Breast epithelium (tissue), 4 donors: ENCODE data around the gene RPS16. TPM values are rescaled to one million over a fixed set of nuclear protein-coding genes. Genes with fewer than 3 reads are reported as not detected.
"Not testable (repeated sequence)": the region's sequence is repeated elsewhere in the genome, so short reads cannot be mapped to it uniquely, and the experiment has no call there.

Experiments
- DNase-seq, 2 donors: peaks; one replicate each; pipeline ENCODE4 v3.0.0-alpha.2; 2019; ENCODE audit warnings: low spot score in 2 of 2
- H3K27ac ChIP-seq, 2 donors: fragments of 200-600 bp; sonication (generic) in 1 of 2; one replicate each; pipeline ENCODE4 v1.5.1; 2016 to 2019; ENCODE audit warnings: mild to moderate bottlenecking in 1 of 2
- H3K27me3 ChIP-seq, 2 donors: fragments of 200-600 bp; sonication (generic) in 1 of 2; one replicate each; pipeline versions ENCODE4 v1.5.1 to v1.6.0; 2017 to 2019; ENCODE audit warnings: control low read depth in 1 of 2, mild to moderate bottlenecking in 1 of 2
- H3K36me3 ChIP-seq: fragments of 200-600 bp; one replicate; pipeline ENCODE4 v1.5.1; 2019
- H3K4me1 ChIP-seq, 2 donors: fragments of 200-600 bp; sonication (generic); one replicate each; pipeline ENCODE4 v1.5.1; 2016 to 2019; ENCODE audit warnings: control low read depth in 1 of 2
- H3K4me3 ChIP-seq, 3 donors: fragments of 200-600 bp; sonication (generic); 1 replicate in 2 of 3; 2 replicates in 1 of 3; pipeline ENCODE4 v1.5.1; 2016 to 2019; ENCODE audit warnings: mild to moderate bottlenecking in 3 of 3, moderate library complexity in 2 of 3
- H3K9me3 ChIP-seq, 2 donors: fragments of 200-600 bp; sonication (generic) in 1 of 2; one replicate each; pipeline ENCODE4 v1.5.1; 2016 to 2019; ENCODE audit warnings: control low read depth in 1 of 2
- POLR2A ChIP-seq: fragments of 450-650 bp; IDR thresholded peaks from one replicate; pipeline ENCODE4 v1.6.1; 2016; ENCODE audit warnings: antibody characterized with exemption, mild to moderate bottlenecking, moderate library complexity
- POLR2AphosphoS5 ChIP-seq, 3 donors: sonication (generic); formaldehyde crosslinking; IDR thresholded peaks; one replicate each; pipeline ENCODE4 v1.6.1; 2017; ENCODE audit warnings: antibody characterized with exemption in 3 of 3
- intact Hi-C: fragments of 100-400 bp; cut with DNase I; formaldehyde crosslinking; loops from one replicate; pipeline ENCODE4 v1.15.1; 2023; ENCODE audit warnings: low total_unique reads
- total RNA-seq, 3 donors: library from RNA; depleted of rRNA; stranded (reverse); fragments of >200 nt; gene quantifications; one replicate each; pipeline ENCODE4 v1.1.0, GENCODE V29; 2016
- TF ChIP-seq, protein P1 (sequence below), 3 donors: fragments of 450-650 bp; IDR thresholded peaks; one replicate each; pipeline ENCODE4 v1.5.1; 2016 to 2017; ENCODE audit warnings: antibody characterized with exemption in 3 of 3, mild to moderate bottlenecking in 3 of 3, moderate library complexity in 3 of 3

The RPS16 gene
- total RNA-seq, 3 donors from 2014 or later, result 1,681 to 3,245 (median 1,756) TPM

DNA sequence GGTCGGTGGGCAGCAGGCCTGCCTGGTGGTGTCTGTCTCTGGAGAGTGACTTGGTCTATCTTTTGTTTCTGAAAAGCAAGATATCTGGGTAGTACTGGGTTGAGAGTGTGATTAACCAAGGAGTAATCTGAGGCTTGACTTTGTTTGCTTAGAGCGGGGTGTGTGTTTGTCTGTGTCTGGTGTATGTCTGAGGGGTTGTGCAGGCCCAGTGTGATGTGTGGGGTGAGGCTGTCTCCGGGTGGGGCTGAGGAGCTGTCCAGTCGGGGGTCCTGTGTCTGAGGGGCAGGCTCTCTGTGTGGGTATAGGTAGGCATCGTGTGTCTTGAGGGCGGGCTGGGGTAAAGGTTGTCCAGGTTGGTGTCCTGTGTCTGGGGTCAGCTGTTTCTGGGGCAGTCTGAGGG, 33.8 kb upstream of the RPS16 start:
- TF ChIP-seq POLR2A, result no peak
- TF ChIP-seq, protein P1, sequence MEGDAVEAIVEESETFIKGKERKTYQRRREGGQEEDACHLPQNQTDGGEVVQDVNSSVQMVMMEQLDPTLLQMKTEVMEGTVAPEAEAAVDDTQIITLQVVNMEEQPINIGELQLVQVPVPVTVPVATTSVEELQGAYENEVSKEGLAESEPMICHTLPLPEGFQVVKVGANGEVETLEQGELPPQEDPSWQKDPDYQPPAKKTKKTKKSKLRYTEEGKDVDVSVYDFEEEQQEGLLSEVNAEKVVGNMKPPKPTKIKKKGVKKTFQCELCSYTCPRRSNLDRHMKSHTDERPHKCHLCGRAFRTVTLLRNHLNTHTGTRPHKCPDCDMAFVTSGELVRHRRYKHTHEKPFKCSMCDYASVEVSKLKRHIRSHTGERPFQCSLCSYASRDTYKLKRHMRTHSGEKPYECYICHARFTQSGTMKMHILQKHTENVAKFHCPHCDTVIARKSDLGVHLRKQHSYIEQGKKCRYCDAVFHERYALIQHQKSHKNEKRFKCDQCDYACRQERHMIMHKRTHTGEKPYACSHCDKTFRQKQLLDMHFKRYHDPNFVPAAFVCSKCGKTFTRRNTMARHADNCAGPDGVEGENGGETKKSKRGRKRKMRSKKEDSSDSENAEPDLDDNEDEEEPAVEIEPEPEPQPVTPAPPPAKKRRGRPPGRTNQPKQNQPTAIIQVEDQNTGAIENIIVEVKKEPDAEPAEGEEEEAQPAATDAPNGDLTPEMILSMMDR (IDR thresholded peaks at IDR 0.05), result no peak
- no peak for TF ChIP-seq POLR2AphosphoS5 (IDR thresholded peaks at IDR 0.05)
- H3K9me3 ChIP-seq, result no peaks in the 10 kb centered on the region
- no peak overlapping the region for H3K27ac ChIP-seq
- H3K27me3 ChIP-seq, result no peaks in the 10 kb centered on the region
- intact Hi-C loops, result no loop called here
- no peak overlapping the region for H3K4me3 ChIP-seq
- H3K36me3 ChIP-seq, result peaks cover 23% of the 10 kb centered on the region
- H3K4me1 ChIP-seq, result no peaks in the 10 kb centered on the region
- DNase-seq, result no peak

DNA sequence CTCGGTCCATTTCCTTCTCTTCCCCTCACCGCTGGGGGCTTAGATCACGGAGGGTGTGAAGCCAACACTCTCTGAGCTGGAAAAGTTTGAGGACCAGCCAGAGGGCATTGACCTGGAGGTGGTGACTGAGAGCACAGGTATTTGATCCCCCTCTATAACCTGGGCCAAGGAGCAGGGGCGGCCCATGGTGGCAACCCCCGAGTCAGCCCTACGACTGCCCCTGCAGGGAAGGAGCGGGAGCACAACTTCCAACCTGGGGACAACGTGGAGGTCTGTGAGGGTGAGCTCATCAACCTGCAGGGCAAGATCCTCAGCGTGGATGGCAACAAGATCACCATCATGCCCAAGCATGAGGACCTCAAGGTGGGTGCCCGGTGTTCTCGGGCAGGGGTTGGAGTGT, 33.3 kb upstream of the RPS16 start:
- Histone ChIP-seq H3K36me3 (peaks cover 23% of the 10 kb centered on the region), H3K9me3 (no peaks in the 10 kb centered on the region), H3K4me3 (no peak overlapping the region), H3K27me3 (no peaks in the 10 kb centered on the region), H3K27ac (no peak overlapping the region), H3K4me1 (no peaks in the 10 kb centered on the region)
- intact Hi-C loops, result no loop called here
- DNase-seq, result no peak
- no peak for TF ChIP-seq POLR2A
- TF ChIP-seq, protein P1 (IDR thresholded peaks at IDR 0.05), result no peak
- no peak for TF ChIP-seq POLR2AphosphoS5 (IDR thresholded peaks at IDR 0.05)

DNA sequence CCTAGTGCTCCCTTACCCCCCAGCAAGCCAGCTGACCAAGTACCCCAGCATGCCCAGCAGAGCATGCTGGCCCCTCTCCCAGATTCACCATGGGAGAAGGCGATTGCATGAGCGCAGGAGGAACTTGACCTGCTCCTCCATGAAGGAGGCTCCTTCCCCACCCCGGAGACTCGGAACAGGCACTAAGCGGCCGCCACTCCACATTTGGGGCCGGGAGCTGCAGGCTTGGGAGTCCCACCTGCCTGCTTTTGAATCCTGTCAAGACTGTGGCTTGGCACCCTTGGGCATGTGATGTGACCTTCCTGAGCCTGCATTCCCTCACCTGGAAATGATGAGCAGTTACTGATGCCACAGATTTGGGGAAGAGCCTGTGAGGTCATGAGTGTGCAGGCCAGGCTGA, 32.2 kb upstream of the RPS16 start:
- TF ChIP-seq, protein P1 (IDR thresholded peaks at IDR 0.05), result no peak
- no peak for TF ChIP-seq POLR2AphosphoS5 (IDR thresholded peaks at IDR 0.05)
- TF ChIP-seq POLR2A, result no peak

DNA sequence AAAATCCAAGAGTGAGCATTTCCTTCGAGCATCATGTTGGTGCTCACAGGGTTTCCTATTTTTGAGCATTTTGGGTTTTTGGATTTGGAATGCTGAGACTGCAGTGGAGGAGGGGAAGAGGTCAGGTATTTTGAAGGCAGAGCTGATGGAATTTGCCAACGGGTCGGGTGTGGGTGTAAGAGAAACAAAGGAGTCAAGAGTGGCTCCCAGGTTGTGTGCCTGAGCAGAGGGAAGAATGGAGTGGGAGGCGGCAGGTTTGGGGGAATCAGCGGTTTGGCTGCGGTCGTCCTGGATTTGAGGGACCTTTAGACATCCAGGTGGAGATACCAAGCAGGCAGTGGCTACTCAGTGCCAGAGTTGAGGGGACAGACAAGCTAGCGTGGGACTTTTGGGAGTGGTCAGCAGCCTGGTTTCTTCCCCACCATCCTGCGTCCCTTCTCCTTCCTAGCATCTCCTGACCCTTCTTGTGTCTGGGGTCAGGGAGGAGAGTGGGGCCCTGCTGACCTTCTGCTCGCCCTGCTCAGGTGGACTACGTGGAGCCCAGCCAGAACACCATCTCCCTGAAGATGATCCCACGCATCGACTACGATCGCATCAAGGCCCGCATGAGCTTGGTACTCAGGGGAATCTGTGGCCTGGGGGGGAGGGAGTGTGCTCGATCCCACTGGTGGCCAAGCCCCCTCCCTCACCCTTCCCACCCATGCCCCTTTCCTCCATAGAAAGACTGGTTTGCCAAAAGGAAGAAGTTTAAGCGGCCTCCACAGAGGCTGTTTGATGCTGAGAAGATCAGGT, 30.4 kb upstream of the RPS16 start:
- TF ChIP-seq, protein P1 (IDR thresholded peaks at IDR 0.05), result no peak
- no peak for TF ChIP-seq POLR2AphosphoS5 (IDR thresholded peaks at IDR 0.05)
- no peak for TF ChIP-seq POLR2A
- H3K9me3 ChIP-seq, result no peaks in the 10 kb centered on the region
- no peak overlapping the region for H3K27ac ChIP-seq
- H3K27me3 ChIP-seq, result no peaks in the 10 kb centered on the region
- no peak overlapping the region for H3K4me3 ChIP-seq
- no peaks in the 10 kb centered on the region for H3K4me1 ChIP-seq
- DNase-seq, result no peak
- H3K36me3 ChIP-seq, result peaks cover 23% of the 10 kb centered on the region
- intact Hi-C loops, result no loop called here

More for the DNA sequence above, 32.2 kb upstream of the RPS16 start:
- DNase-seq, result no peak
- intact Hi-C loops, result no loop called here
- no peaks in the 10 kb centered on the region for H3K4me1 ChIP-seq
- no peaks in the 10 kb centered on the region for H3K9me3 ChIP-seq
- no peak overlapping the region for H3K27ac ChIP-seq
- H3K27me3 ChIP-seq, result no peaks in the 10 kb centered on the region
- no peak overlapping the region for H3K4me3 ChIP-seq
- peaks cover 23% of the 10 kb centered on the region for H3K36me3 ChIP-seq

DNA sequence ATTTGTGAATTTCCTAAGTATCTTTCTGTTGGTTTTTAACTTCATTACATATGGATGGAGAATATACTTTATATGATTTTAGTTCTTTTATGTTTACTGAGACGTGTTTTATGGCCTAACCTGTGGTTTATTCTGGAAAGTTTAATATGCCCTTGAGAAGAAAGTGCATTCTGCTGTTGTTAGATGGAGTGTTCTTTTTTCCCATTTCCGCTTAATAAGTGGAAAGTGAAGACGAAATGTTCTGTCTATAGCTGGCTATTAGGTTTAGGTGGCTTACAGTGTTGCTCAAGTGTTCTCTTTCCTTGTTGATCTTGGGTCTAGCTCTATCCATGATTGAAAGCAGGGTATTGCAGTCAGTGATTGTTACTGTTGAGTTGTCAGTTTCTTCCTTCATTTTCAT, 27.7 kb upstream of the RPS16 start:
- no peak overlapping the region for H3K27ac ChIP-seq
- TF ChIP-seq POLR2A, result no peak
- TF ChIP-seq, protein P1 (IDR thresholded peaks at IDR 0.05), result no peak
- TF ChIP-seq POLR2AphosphoS5 (IDR thresholded peaks at IDR 0.05), result no peak
- peaks cover 4% of the 10 kb centered on the region for H3K36me3 ChIP-seq
- H3K4me1 ChIP-seq, result no peaks in the 10 kb centered on the region
- no peaks in the 10 kb centered on the region for H3K9me3 ChIP-seq
- no peak overlapping the region for H3K4me3 ChIP-seq
- no peaks in the 10 kb centered on the region for H3K27me3 ChIP-seq
- intact Hi-C loops, result no loop called here
- DNase-seq, result no peak

DNA sequence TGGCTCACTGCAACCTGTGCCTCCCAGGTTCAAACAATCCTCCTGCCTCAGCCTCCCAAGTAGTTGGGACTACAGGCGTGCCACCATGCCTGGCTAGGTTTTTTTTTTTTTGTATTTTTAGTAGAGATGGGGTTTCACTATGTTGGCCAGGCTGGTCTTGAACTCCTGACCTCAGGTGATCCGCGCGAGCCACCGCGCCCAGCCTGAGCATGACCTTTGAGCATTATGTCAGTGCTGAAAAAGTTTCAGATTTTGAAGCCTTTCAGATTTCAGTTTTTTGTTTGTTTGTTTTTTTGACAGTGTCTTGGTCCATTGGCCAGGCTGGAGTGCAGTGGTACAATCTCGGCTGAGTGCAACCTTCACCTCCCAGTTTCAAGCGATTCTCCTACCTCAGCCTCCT, 15.5 kb upstream of the RPS16 start:
- H3K27ac ChIP-seq, DNase-seq, H3K9me3 ChIP-seq, H3K4me3 ChIP-seq, H3K27me3 ChIP-seq, intact Hi-C loops, H3K36me3 ChIP-seq: not testable (repeated sequence)
- peaks cover 9 to 19% of the 10 kb centered on the region in 2 donors for H3K4me1 ChIP-seq
